ENCODE data around the gene PIEZO1. TPM values are rescaled to one million over a fixed set of nuclear protein-coding genes. Genes with fewer than 3 reads are reported as not detected.

PIEZO1 gene
- total and polyA plus RNA-seq, 10 of the 15 experiments (the other 5 are each of a cell fraction or from before 2014, with no cell fraction given) = 1.3 to 169 (median 33.4) TPM

DNA sequence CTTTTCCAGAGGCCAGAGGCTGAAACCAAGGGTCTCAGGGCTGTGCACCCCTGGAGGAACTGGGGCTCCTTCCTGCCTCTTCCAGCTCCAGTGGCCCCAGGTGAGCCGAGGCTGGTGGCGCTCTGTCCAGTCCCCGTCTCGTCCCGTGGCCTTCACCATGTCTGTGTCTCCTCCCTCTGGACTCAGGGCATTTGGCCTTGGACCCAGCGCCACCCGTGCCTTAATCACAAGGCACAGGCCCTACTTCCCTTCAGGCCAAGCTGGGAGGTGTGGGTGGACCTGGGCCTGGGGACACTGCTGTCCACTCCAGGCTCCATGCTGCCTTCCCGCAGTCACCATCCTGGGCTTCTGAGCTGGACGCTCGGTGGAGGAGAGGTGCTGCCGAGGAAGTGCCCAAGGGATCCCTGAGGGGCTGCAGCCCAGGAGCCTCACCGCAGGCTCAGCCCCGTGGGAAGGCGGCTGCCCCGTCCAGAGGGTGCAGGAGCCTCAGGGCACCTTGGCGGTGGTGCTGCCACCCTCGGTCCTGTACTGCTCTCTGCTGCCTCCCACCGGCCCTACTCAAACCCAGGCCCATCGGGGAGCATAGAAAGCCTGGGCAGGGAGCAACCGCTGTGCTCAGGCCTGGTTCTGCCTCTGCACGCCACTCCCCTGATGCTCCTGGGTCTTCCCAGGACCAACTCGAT, 36.3 kb upstream of the PIEZO1 start:
- no peak for FAIRE-seq
- no peaks in the 10 kb centered on the region for H3K9me3 ChIP-seq (replicated peaks; ENCODE audit: control insufficient read depth, insufficient read depth, low read length)
- WGBS (ENCODE audit: insufficient coverage, insufficient replicate concordance, low lambda C conversion rate, missing lambda C conversion rate) = 80% methylated on average over 22 of the region's 22 CpGs
- no peak overlapping the region for H3K27ac ChIP-seq (ENCODE audit: control insufficient read depth, insufficient read depth)
- DNase-seq (ENCODE audit: low read depth, low spot score) = no peak
- in situ Hi-C loops (cut with MboI) = loop anchor here (5.0 kb wide), 1 partner anchor 346 kb away; no protein-coding TSS in a partner anchor
- H3K4me3 ChIP-seq = no peak overlapping the region
- BruUV-seq (replicated peaks) = no TSS peak
- no peaks in the 10 kb centered on the region for H3K27me3 ChIP-seq (replicated peaks in 1 of 2; ENCODE audit: control insufficient read depth in 2 of 2, insufficient read depth in 2 of 2, low read length in 1 of 2)
- ChIA-PET CTCF (no interaction called here), RAD21 (ENCODE audit: unreplicated experiment) (no interaction called here), SMC1A (ENCODE audit: uncharacterized antibody, unreplicated experiment) (no interaction called here), POLR2A (no interaction called here)
- no peak for TF ChIP-seq BACH1 (IDR thresholded peaks at IDR 0.05; ENCODE audit: borderline replicate concordance)
- no peak for TF ChIP-seq EZH2 (IDR thresholded peaks at IDR 0.05; ENCODE audit: borderline replicate concordance, control insufficient read depth, low read depth, low read length)
- TF ChIP-seq PML (IDR thresholded peaks at IDR 0.05; ENCODE audit: low read length) = no peak
- TF ChIP-seq CHD4 (IDR thresholded peaks at IDR 0.05) = no peak
- no peak for TF ChIP-seq SIX5 (IDR thresholded peaks at IDR 0.05; ENCODE audit: low read depth, low read length, severe bottlenecking)
- no peak for TF ChIP-seq NBN (IDR thresholded peaks at IDR 0.05)
- TF ChIP-seq FOXM1 (IDR thresholded peaks at IDR 0.05; ENCODE audit: low read depth, low read length) = no peak
- TF ChIP-seq ESRRA (IDR thresholded peaks at IDR 0.05; ENCODE audit: low read length) = no peak
- no peak for TF ChIP-seq NFIC (IDR thresholded peaks at IDR 0.05; ENCODE audit: low read depth, low read length)
- TF ChIP-seq SREBF2 (IDR thresholded peaks at IDR 0.05; ENCODE audit: low read length) = no peak
- TF ChIP-seq HDGF (IDR thresholded peaks at IDR 0.05) = no peak
- no peak for TF ChIP-seq RCOR1 (conservative IDR thresholded peaks at IDR 0.05; ENCODE audit: low read depth, low read length)
- peak; percentile 47 for ATAC-seq
- H3K9ac ChIP-seq (ENCODE audit: control insufficient read depth, insufficient read depth, low read length) = no peak overlapping the region
- no peaks in the 10 kb centered on the region for H4K20me1 ChIP-seq (ENCODE audit: control insufficient read depth, insufficient read depth)
- no peak overlapping the region for H3K4me2 ChIP-seq (ENCODE audit: control insufficient read depth, insufficient read depth)
- no peaks in the 10 kb centered on the region for H3K79me2 ChIP-seq (ENCODE audit: control insufficient read depth, insufficient read depth, low read length)
- intact Hi-C loops (cut with micrococcal nuclease; ENCODE audit: unreplicated experiment) = no loop called here
- H3K36me3 ChIP-seq (ENCODE audit: control insufficient read depth in 2 of 2, insufficient read depth in 2 of 2, low read length in 1 of 2) = no peaks in the 10 kb centered on the region
- no peaks in the 10 kb centered on the region for H3K4me1 ChIP-seq (ENCODE audit: control insufficient read depth, insufficient read depth, low read length)
- no peak overlapping the region for H2AFZ ChIP-seq (ENCODE audit: control insufficient read depth, low read depth, low read length)

Measured in GM12878 (cell line).